Measurements from ENCODE around the gene TNFAIP8.

TNFAIP8 gene

GRCh38 chr5:119329666-119330065 is 26.2 kb upstream of the TNFAIP8 start:
- no peak for DNase-seq

- no peak for DNase-seq
Measured at GRCh38 chr5:119330367-119331183, 25.2 kb upstream of the TNFAIP8 start.

GRCh38 chr5:119331566-119332095 is 24.2 kb upstream of the TNFAIP8 start:
- DNase-seq: no peak

GRCh38 chr5:119332208-119332607 is 23.6 kb upstream of the TNFAIP8 start:
- no peak for DNase-seq

- DNase-seq: no peak
Measured at GRCh38 chr5:119332978-119333401, 22.8 kb upstream of the TNFAIP8 start.

GRCh38 chr5:119333421-119333851 is 22.4 kb upstream of the TNFAIP8 start:
- no peak for DNase-seq

- no peak for DNase-seq
Measured at GRCh38 chr5:119335261-119335677, 20.6 kb upstream of the TNFAIP8 start.

GRCh38 chr5:119336262-119336661 is 19.6 kb upstream of the TNFAIP8 start:
- no peak for DNase-seq

GRCh38 chr5:119336845-119337580 is 18.8 kb upstream of the TNFAIP8 start:
- peak; percentile 21 for DNase-seq

GRCh38 chr5:119338326-119338946 is 17.4 kb upstream of the TNFAIP8 start:
- DNase-seq: no peak

GRCh38 chr5:119339344-119339743 is 16.5 kb upstream of the TNFAIP8 start:
- DNase-seq: no peak

GRCh38 chr5:119339965-119340364 is 15.9 kb upstream of the TNFAIP8 start:
- DNase-seq: no peak

GRCh38 chr5:119340597-119341218 is 15.1 kb upstream of the TNFAIP8 start:
- no peak for DNase-seq

GRCh38 chr5:119341452-119342349 is 14.1 kb upstream of the TNFAIP8 start:
- no peak for DNase-seq

- DNase-seq: no peak
Measured at GRCh38 chr5:119342406-119342805, 13.4 kb upstream of the TNFAIP8 start.

GRCh38 chr5:119343052-119343451 is 12.8 kb upstream of the TNFAIP8 start:
- no peak for DNase-seq

GRCh38 chr5:119343766-119344165 is 12.1 kb upstream of the TNFAIP8 start:
- peak; percentile 72 for DNase-seq

- DNase-seq: no peak
Measured at GRCh38 chr5:119344231-119344630, 11.6 kb upstream of the TNFAIP8 start.

- no peak for DNase-seq
Measured at GRCh38 chr5:119345861-119346260, 10.0 kb upstream of the TNFAIP8 start.

GRCh38 chr5:119346394-119346793 is 9.4 kb upstream of the TNFAIP8 start:
- no peak for DNase-seq

- no peak for DNase-seq
Measured at GRCh38 chr5:119347574-119347973, 8.2 kb upstream of the TNFAIP8 start.

GRCh38 chr5:119347991-119348390 is 7.8 kb upstream of the TNFAIP8 start:
- peak; percentile 81 for DNase-seq
